Transverse colon (tissue), 4 donors: ENCODE results near the gene ITGBL1. TPM values are rescaled to one million over a fixed set of nuclear protein-coding genes. Genes with fewer than 3 reads are reported as not detected.

ENCODE experiments used
- DNase-seq: peaks from one replicate; pipeline ENCODE4 v3.0.0-alpha.2; 2019
- H3K27ac ChIP-seq, 4 donors: fragments of 200-600 bp; sonication (generic); 2 replicates each; pipeline ENCODE4 v1.5.1; 2016 to 2018; ENCODE audit warnings: inconsistent platforms in 4 of 4
- H3K27me3 ChIP-seq: fragments of 200-600 bp; sonication (generic); 2 replicates; pipeline ENCODE4 v1.5.1; 2017; ENCODE audit warnings: inconsistent platforms
- H3K36me3 ChIP-seq, 4 donors: fragments of 200-600 bp; sonication (generic); 2 replicates each; pipeline ENCODE4 v1.5.1; 2017 to 2019; ENCODE audit warnings: inconsistent platforms in 4 of 4
- H3K4me1 ChIP-seq, 4 donors: fragments of 200-600 bp; sonication (generic); 2 replicates each; pipeline ENCODE4 v1.5.1; 2017 to 2020; ENCODE audit warnings: inconsistent platforms in 4 of 4
- H3K4me3 ChIP-seq, 4 donors: fragments of 200-600 bp; sonication (generic); 1 replicate in 1 of 4; 2 replicates in 3 of 4; pipeline versions ENCODE4 v1.5.1 to v1.6.1; 2017 to 2019; ENCODE audit warnings: inconsistent platforms in 4 of 4
- H3K9me3 ChIP-seq, 2 donors: fragments of 200-600 bp; sonication (generic); 2 replicates each; pipeline ENCODE4 v1.5.1; 2017 to 2019; ENCODE audit warnings: inconsistent platforms in 2 of 2
- EP300 ChIP-seq: sonication (generic); formaldehyde crosslinking; IDR thresholded peaks from one replicate; pipeline ENCODE4 v1.6.1; 2017; ENCODE audit warnings: antibody characterized with exemption, low read depth
- POLR2A ChIP-seq: fragments of 450-650 bp; IDR thresholded peaks from one replicate; pipeline ENCODE4 v1.6.1; 2016; ENCODE audit warnings: antibody characterized with exemption, mild to moderate bottlenecking, moderate library complexity
- POLR2AphosphoS5 ChIP-seq, 3 donors: sonication (generic); formaldehyde crosslinking; IDR thresholded peaks; one replicate each; pipeline ENCODE4 v1.6.1; 2016; ENCODE audit warnings: antibody characterized with exemption in 3 of 3
- WGBS, 2 donors: methylation state at CpG; one replicate each; pipeline ENCODE4 v1.1.5; 2018; ENCODE audit warnings: low coverage in 1 of 2; 5-methylcytosine and 5-hydroxymethylcytosine counted together
- in situ Hi-C, 4 donors: fragments of 200-750 bp; cut with MboI; loops; one replicate each; pipeline versions ENCODE4 v1.15.0 to v1.15.1; 2017; ENCODE audit warnings: low sequenced_read_pairs in 3 of 4, low pct_ligation_motif_present in 1 of 4, low pct_unique_long_range_greater_than_20kb in 1 of 4
- intact Hi-C: fragments of 100-400 bp; cut with DNase I; formaldehyde crosslinking; loops from one replicate; pipeline ENCODE4 v1.15.1; 2023; ENCODE audit warnings: low total_unique reads
- total RNA-seq, 4 donors: library from RNA; depleted of rRNA; stranded (reverse); fragments of >200 nt; gene quantifications; one replicate each; pipeline ENCODE4 v1.1.0, GENCODE V29; 2016
- TF ChIP-seq, protein P1 (sequence below), 5 experiments: fragments of 200-600 bp in 3 of 5; fragments of 450-650 bp in 2 of 5; sonication (generic) in 3 of 5; IDR thresholded peaks; 1 replicate in 2 of 5; 2 replicates in 3 of 5; pipeline ENCODE4 v1.5.1; 2016 to 2017; ENCODE audit warnings: antibody characterized with exemption in 5 of 5, inconsistent platforms in 3 of 5, mild to moderate bottlenecking in 2 of 5, moderate library complexity in 1 of 5

Gene ITGBL1
- total RNA-seq, 4 donors from 2014 or later = 0.48 to 0.80 (median 0.68) TPM; not detected in 1

DNA sequence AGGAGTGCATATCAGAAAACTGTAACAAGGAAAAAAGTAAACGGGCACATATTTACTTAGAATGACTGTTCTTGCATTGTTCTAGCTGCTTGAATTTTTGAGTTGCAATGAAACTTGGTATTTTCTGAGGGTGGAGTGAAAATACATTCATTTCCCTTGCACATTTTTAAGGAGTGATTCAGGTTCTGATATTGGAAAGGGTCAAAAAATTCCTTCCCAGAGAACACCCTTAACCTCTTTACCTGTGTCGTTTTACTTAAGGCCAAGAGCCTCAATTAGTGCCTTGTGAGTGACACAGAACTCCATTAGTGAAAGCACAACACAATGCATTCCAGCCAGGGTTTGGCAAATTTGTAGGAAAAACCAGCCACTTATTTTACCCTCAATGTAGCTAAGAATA is 2.3 kb downstream of the ITGBL1 start:
- intact Hi-C loops = no loop called here
- Histone ChIP-seq H3K36me3 (no peaks in the 10 kb centered on the region), H3K27me3 (peaks cover 5% of the 10 kb centered on the region), H3K27ac (no peak overlapping the region), H3K4me3 (no peak overlapping the region), H3K4me1 (peaks cover 0 to 8% (median 0%) of the 10 kb centered on the region in 4 donors), H3K9me3 (no peaks in the 10 kb centered on the region)
- 27 to 62% methylated on average over 2 of the region's 2 CpGs for WGBS, 2 donors
- no peak for DNase-seq
- in situ Hi-C loops = no loop called here
- TF ChIP-seq, protein P1, sequence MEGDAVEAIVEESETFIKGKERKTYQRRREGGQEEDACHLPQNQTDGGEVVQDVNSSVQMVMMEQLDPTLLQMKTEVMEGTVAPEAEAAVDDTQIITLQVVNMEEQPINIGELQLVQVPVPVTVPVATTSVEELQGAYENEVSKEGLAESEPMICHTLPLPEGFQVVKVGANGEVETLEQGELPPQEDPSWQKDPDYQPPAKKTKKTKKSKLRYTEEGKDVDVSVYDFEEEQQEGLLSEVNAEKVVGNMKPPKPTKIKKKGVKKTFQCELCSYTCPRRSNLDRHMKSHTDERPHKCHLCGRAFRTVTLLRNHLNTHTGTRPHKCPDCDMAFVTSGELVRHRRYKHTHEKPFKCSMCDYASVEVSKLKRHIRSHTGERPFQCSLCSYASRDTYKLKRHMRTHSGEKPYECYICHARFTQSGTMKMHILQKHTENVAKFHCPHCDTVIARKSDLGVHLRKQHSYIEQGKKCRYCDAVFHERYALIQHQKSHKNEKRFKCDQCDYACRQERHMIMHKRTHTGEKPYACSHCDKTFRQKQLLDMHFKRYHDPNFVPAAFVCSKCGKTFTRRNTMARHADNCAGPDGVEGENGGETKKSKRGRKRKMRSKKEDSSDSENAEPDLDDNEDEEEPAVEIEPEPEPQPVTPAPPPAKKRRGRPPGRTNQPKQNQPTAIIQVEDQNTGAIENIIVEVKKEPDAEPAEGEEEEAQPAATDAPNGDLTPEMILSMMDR (IDR thresholded peaks at IDR 0.05) = no peak
- TF ChIP-seq POLR2AphosphoS5 (IDR thresholded peaks at IDR 0.05) (no peak), EP300 (no peak), POLR2A (no peak)

DNA sequence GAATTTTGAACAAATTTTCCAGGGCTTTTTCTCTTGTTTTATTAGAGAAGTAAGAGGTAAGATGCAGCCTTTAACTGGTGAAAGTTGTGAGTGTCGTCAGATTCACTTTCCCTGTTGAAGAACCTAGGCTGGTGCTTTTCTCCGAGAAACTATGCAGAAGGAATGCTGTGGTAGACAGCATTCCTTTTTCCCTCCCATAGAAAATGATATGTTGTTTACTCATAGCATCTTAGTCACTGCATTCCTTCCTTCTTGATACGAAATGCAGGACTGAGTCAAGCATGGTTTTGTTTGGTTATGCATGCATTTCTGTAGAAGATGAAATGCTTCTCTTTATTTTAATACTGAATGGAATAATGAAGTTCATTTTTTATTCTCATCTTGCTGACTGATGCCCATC is 3.4 kb downstream of the ITGBL1 start:
- WGBS, 2 donors = 32 to 43% methylated on average over 3 of the region's 3 CpGs

DNA sequence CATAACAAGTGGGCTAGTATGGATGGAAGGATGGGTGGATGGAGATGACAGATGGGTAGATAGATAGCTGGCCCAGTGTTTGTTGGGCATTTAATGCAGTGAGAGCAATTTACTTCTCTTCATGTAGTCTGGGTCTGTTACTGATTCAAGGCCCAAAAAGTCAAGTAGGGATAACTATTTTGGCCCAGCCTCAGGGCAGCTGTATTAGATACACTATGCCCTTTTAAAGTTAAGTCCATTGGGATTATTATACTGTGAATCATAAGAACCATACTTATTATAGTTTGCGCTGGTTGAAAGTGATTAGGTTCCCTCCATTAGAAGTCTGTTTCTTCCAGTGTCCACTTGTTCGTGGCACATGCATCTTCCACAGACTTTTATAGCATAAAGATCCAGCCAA is 4.7 kb downstream of the ITGBL1 start:
- intact Hi-C loops = no loop called here
- peaks cover 5% of the 10 kb centered on the region for H3K27me3 ChIP-seq
- no peak overlapping the region for H3K4me3 ChIP-seq
- no peaks in the 10 kb centered on the region for H3K36me3 ChIP-seq
- no peak for DNase-seq
- in situ Hi-C loops = no loop called here
- WGBS, 2 donors = 76 to 83% methylated on average over 1 to 2 of the region's 2 CpGs
- peaks cover 0 to 8% (median 0%) of the 10 kb centered on the region in 4 donors for H3K4me1 ChIP-seq
- TF ChIP-seq POLR2AphosphoS5 (IDR thresholded peaks at IDR 0.05) (no peak), EP300 (no peak), POLR2A (no peak)
- TF ChIP-seq, protein P1 (IDR thresholded peaks at IDR 0.05) = no peak
- H3K9me3 ChIP-seq = no peaks in the 10 kb centered on the region
- H3K27ac ChIP-seq = no peak overlapping the region

More for the DNA sequence above, 3.4 kb downstream of the ITGBL1 start:
- DNase-seq = no peak
- Histone ChIP-seq H3K27ac (no peak overlapping the region), H3K36me3 (no peaks in the 10 kb centered on the region), H3K4me1 (peaks cover 0 to 8% (median 0%) of the 10 kb centered on the region in 4 donors), H3K27me3 (peaks cover 5% of the 10 kb centered on the region), H3K4me3 (no peak overlapping the region), H3K9me3 (no peaks in the 10 kb centered on the region)
- intact Hi-C loops (no loop called here), in situ Hi-C loops (no loop called here)
- no peak for TF ChIP-seq POLR2AphosphoS5 (IDR thresholded peaks at IDR 0.05)
- no peak for TF ChIP-seq POLR2A
- TF ChIP-seq, protein P1 (IDR thresholded peaks at IDR 0.05) = no peak
- no peak for TF ChIP-seq EP300

DNA sequence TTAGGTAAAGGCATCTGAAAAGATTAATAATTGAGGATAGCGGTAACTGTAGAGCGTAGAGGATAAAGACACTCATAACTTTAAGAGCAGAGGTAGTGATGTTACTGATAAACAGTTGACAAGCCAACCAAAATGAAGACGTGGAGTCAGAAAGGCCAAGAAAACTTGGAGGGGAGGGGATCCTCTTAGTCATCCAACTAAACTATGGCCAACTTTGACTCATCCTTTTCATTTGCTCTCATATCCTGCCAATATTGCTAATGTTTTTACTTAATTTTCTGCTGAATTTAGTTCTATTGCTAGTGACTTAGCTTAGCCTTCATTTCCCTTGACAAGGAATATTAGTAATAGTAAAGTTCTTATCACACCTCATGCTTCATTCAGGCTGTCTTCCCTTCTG is 13.4 kb downstream of the ITGBL1 start:
- intact Hi-C loops (no loop called here), in situ Hi-C loops (no loop called here)
- Histone ChIP-seq H3K27me3 (no peaks in the 10 kb centered on the region), H3K4me3 (no peak overlapping the region), H3K4me1 (no peaks in the 10 kb centered on the region), H3K36me3 (no peaks in the 10 kb centered on the region), H3K9me3 (no peaks in the 10 kb centered on the region), H3K27ac (no peak overlapping the region)
- DNase-seq = no peak
- WGBS, 2 donors = 68 to 73% methylated on average over 3 of the region's 3 CpGs
- TF ChIP-seq POLR2A (no peak), EP300 (no peak), POLR2AphosphoS5 (IDR thresholded peaks at IDR 0.05) (no peak)
- TF ChIP-seq, protein P1 (IDR thresholded peaks at IDR 0.05) = no peak
